HEK293 (cell line): ENCODE results near the gene ZNF646.
A peak's percentile ranks its signal among the peaks of the same experiment; 100 is the strongest.

Experiments
- ATF2 ChIP-seq: fragments of 450-650 bp; formaldehyde crosslinking; IDR thresholded peaks from 2 replicates; pipeline ENCODE4 v1.5.1; 2016; ENCODE audit warnings: missing biosample characterization, missing genetic modification characterization, low read depth
- CTCF ChIP-seq: fragments of 450-650 bp; formaldehyde crosslinking; IDR thresholded peaks from 2 replicates; pipeline ENCODE4 v1.5.1; 2016; ENCODE audit warnings: missing biosample characterization, missing genetic modification characterization
- FEZF1 ChIP-seq: fragments of 450-650 bp; formaldehyde crosslinking; IDR thresholded peaks from 2 replicates; pipeline ENCODE4 v1.5.1; 2016; ENCODE audit warnings: missing biosample characterization, missing genetic modification characterization
- GLIS2 ChIP-seq: fragments of 450-650 bp; formaldehyde crosslinking; IDR thresholded peaks from 2 replicates; pipeline ENCODE4 v1.5.1; 2016; ENCODE audit warnings: missing biosample characterization, missing genetic modification characterization
- HOXC10 ChIP-seq: sonication (generic); formaldehyde crosslinking; IDR thresholded peaks from 2 replicates; pipeline ENCODE4 v1.8.1; 2023; ENCODE audit warnings: mild to moderate bottlenecking, missing genetic modification reagents
- KLF10 ChIP-seq: fragments of 450-650 bp; IDR thresholded peaks from 2 replicates; pipeline ENCODE4 v1.5.1; 2018; ENCODE audit warnings: missing biosample characterization, mild to moderate bottlenecking, missing genetic modification characterization
- OSR2 ChIP-seq: fragments of 450-650 bp; formaldehyde crosslinking; IDR thresholded peaks from 2 replicates; pipeline ENCODE4 v1.5.1; 2016; ENCODE audit warnings: missing biosample characterization, missing genetic modification characterization
- SALL2 ChIP-seq: fragments of 450-650 bp; formaldehyde crosslinking; IDR thresholded peaks from 2 replicates; pipeline ENCODE4 v1.5.0; 2017; ENCODE audit warnings: missing biosample characterization, mild to moderate bottlenecking, missing genetic modification characterization, borderline replicate concordance
- SETDB1 ChIP-seq: IDR thresholded peaks from one replicate; pipeline ENCODE4 v1.6.1; 2017; ENCODE audit warnings: mild to moderate bottlenecking, low read length, moderate library complexity, mixed read lengths; ENCODE audit not compliant: insufficient read length
- SP3 ChIP-seq: fragments of 450-650 bp; formaldehyde crosslinking; IDR thresholded peaks from 2 replicates; pipeline ENCODE4 v1.5.1; 2016; ENCODE audit warnings: missing biosample characterization, missing genetic modification characterization
- SP7 ChIP-seq: fragments of 450-650 bp; formaldehyde crosslinking; IDR thresholded peaks from 2 replicates; pipeline ENCODE4 v1.5.1; 2016; ENCODE audit warnings: missing biosample characterization, missing genetic modification characterization
- ZBTB1 ChIP-seq: fragments of 450-650 bp; formaldehyde crosslinking; IDR thresholded peaks from 2 replicates; pipeline ENCODE4 v1.5.1; 2016; ENCODE audit warnings: missing biosample characterization, missing genetic modification characterization
- ZBTB10 ChIP-seq: fragments of 450-650 bp; formaldehyde crosslinking; IDR thresholded peaks from 2 replicates; pipeline ENCODE4 v1.5.1; 2016; ENCODE audit warnings: missing biosample characterization, missing genetic modification characterization
- ZFP3 ChIP-seq: fragments of 450-650 bp; formaldehyde crosslinking; IDR thresholded peaks from 2 replicates; pipeline ENCODE4 v1.5.1; 2016; ENCODE audit warnings: low read depth, missing biosample characterization, missing genetic modification characterization
- ZFP37 ChIP-seq: fragments of 450-650 bp; formaldehyde crosslinking; IDR thresholded peaks from 2 replicates; pipeline ENCODE4 v1.5.1; 2016; ENCODE audit warnings: missing biosample characterization, missing genetic modification characterization
- ZFP41 ChIP-seq: fragments of 450-650 bp; formaldehyde crosslinking; IDR thresholded peaks from 2 replicates; pipeline ENCODE4 v1.5.1; 2016; ENCODE audit warnings: missing biosample characterization, missing genetic modification characterization, borderline replicate concordance
- ZNF140 ChIP-seq: fragments of 450-650 bp; formaldehyde crosslinking; IDR thresholded peaks from 2 replicates; pipeline ENCODE4 v1.5.1; 2016; ENCODE audit warnings: missing biosample characterization, missing genetic modification characterization
- ZNF169 ChIP-seq: fragments of 450-650 bp; formaldehyde crosslinking; IDR thresholded peaks from 2 replicates; pipeline ENCODE4 v1.5.1; 2016; ENCODE audit warnings: missing biosample characterization, missing genetic modification characterization
- ZNF26 ChIP-seq: fragments of 450-650 bp; formaldehyde crosslinking; IDR thresholded peaks from 2 replicates; pipeline ENCODE4 v1.5.1; 2016; ENCODE audit warnings: missing biosample characterization, missing genetic modification characterization
- ZNF280C ChIP-seq: fragments of 450-650 bp; formaldehyde crosslinking; IDR thresholded peaks from 2 replicates; pipeline ENCODE4 v1.5.1; 2016; ENCODE audit warnings: missing biosample characterization, missing genetic modification characterization
- ZNF518A ChIP-seq: fragments of 450-650 bp; formaldehyde crosslinking; conservative IDR thresholded peaks from 2 replicates; pipeline ENCODE4 v1.5.1; 2016; ENCODE audit warnings: low read depth, missing biosample characterization, missing genetic modification characterization
- ZNF561 ChIP-seq: fragments of 450-650 bp; IDR thresholded peaks from 2 replicates; pipeline ENCODE4 v1.5.1; 2018; ENCODE audit warnings: missing biosample characterization, missing genetic modification characterization, borderline replicate concordance
- ZNF670 ChIP-seq: fragments of 450-650 bp; formaldehyde crosslinking; IDR thresholded peaks from 2 replicates; pipeline ENCODE4 v1.5.1; 2016; ENCODE audit warnings: missing biosample characterization, missing genetic modification characterization, low read depth
- ZNF747 ChIP-seq: fragments of 450-650 bp; formaldehyde crosslinking; IDR thresholded peaks from 2 replicates; pipeline ENCODE4 v1.5.1; 2016; ENCODE audit warnings: missing biosample characterization, missing genetic modification characterization

The ZNF646 gene

GRCh38 chr16:31073970-31074813 is at the start of gene ZNF646, which contains the start of gene ZNF668 (continued):
- TF ChIP-seq ZNF561 (tag by site-specific recombination) (peak; percentile 96), ZNF280C (no peak), ZBTB10 (peak; percentile 90), SP7 (tag by site-specific recombination) (peak; percentile 84), KLF10 (tag by site-specific recombination) (peak; percentile 72; the same call in 1 of the 2 replicates), FEZF1 (tag by site-specific recombination) (no peak), SP3 (peak; percentile 90), ZBTB1 (tag by site-specific recombination) (no peak), ZNF518A (tag by site-specific recombination) (peak; percentile 91), ZFP3 (no peak), ZNF140 (tag by site-specific recombination) (no peak), SALL2 (tag by site-specific recombination) (no peak), ZFP37 (tag by site-specific recombination) (no peak), ZFP41 (tag by site-specific recombination) (no peak), GLIS2 (tag by site-specific recombination) (peak; percentile 96), CTCF (tag by site-specific recombination) (peak; percentile 63), ATF2 (tag by site-specific recombination) (no peak), ZNF670 (tag by site-specific recombination) (no peak), ZNF747 (tag by site-specific recombination) (no peak), OSR2 (no peak), HOXC10 (CRISPR knock-in tag) (no peak), ZNF169 (tag by site-specific recombination) (no peak), ZNF26 (tag by site-specific recombination) (no peak), SETDB1 (no peak)
